GM10847 (cell line): ENCODE measurements around the gene ROPN1B.
"Not testable (repeated sequence)": the region's sequence is repeated elsewhere in the genome, so short reads cannot be mapped to it uniquely, and the experiment has no call there.

ENCODE experiments used
- POLR2A ChIP-seq: IDR thresholded peaks from 2 replicates; pipeline ENCODE4 v1.6.1; 2011; ENCODE audit not compliant: insufficient read length; ENCODE audit errors: extremely low read depth

ROPN1B gene

GRCh38 chr3:125968701-125969592 lies at the start of gene ROPN1B:
Gene ROPN1B (plus strand): TSS chr3:125969178. CDS start chr3:125972055, 2,877 bp downstream.
- not testable (repeated sequence) for TF ChIP-seq POLR2A

DNA sequence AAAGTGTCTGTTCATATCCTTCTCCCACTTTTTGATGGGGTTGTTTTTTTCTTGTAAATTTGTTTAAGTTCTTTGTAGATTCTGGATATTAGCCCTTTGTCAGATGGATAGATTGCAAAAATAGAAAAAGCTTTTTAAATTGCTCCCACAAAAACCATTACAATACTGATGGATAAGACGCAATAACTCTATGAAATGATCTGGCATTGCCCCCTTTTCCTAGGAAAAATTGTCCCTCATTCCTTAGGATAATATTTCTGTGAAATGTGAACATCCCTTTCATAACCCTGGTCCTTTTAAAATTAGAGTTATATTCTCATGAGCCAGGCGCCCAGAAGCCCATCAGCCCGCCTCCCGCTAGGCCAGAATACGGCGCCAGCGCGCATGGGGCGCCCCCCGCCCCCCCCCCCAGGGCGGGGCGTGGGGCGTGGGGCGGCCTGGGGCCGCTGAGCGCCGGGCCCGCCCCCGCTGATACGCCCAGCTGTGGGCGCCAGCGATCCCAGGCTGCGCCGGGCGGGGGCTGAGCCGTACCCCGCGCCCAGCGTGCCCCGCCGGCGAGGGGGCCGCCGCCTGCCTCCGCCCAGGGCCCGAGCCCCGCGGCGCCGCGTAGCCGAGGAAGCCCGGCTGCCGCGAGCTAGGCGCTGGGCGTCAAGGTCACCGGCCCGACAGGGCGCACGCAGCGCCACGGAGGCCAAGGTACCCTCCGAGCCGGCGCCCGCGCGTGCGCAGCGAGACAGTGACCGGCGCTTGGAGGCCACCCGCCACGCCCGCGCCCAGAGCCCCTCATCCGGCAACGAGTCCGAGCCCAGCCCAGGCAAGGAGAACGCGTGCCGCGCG lies 11.1 kb upstream of the ROPN1B start:
- no peak for TF ChIP-seq POLR2A

GRCh38 chr3:125958511-125959316 lies 10.3 kb upstream of the ROPN1B start:
- no peak for TF ChIP-seq POLR2A

- TF ChIP-seq POLR2A: no peak
Measured at GRCh38 chr3:125959317-125960065, 9.5 kb upstream of the ROPN1B start.

- TF ChIP-seq POLR2A: no peak
Measured at GRCh38 chr3:125960066-125960424, 8.9 kb upstream of the ROPN1B start.

DNA sequence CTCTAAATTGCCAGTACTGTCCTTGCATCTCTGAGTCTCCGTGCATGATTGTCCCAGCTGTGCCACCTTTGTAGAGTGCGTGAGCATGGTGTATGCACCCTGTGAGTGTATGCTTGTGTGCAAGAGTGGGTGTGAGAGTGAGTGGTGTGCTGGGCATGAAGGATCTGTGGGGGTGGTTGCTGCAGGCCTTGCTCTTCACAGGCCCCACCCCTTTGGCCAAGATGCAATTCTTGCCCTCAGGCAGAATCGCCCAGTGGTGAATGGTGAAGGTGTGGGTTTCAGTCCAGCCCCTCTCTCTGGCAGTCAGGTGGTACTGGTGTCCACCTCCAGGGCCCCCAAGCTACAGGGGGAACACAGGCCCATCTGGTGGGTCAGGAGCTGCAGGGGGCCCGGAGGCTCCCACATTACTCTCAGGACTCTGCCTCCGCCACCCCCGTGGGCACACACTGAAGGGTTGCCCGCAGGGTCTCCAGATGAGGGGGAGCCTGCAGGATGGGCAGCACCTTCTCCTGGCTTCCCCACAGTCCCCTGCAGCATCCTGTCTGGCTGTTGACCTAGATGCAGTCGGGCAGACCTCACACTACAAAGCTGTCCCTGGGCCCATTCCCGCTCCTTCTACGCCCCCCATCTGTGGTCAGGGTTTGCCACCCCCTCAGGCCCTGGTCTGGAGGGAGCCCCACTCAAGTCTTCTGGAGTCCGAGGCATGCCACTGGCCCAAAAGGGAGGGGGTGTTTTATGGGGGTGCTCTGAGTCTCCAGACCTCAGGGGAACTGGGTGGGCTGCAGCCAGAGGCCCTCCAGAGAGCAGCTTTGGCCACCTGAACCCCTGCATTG lies 8.3 kb upstream of the ROPN1B start:
- no peak for TF ChIP-seq POLR2A

DNA sequence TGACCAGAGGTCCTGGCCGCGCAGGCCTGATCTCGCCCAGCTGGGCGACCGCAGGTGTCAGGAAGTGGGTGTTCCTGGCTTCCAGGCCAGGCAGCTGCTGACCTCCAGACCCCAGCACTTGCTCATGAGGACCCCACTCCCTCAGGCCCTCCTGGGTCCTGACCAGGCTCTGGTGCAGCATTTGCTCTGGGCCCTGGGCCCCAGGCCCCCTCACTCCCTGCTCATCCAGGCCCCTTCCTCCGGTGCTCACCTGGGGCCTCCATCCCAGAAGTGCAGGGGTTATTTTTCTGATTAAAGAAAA lies 7.7 kb upstream of the ROPN1B start:
- no peak for TF ChIP-seq POLR2A

GRCh38 chr3:125965505-125965904 lies 3.5 kb upstream of the ROPN1B start:
- TF ChIP-seq POLR2A: no peak

DNA sequence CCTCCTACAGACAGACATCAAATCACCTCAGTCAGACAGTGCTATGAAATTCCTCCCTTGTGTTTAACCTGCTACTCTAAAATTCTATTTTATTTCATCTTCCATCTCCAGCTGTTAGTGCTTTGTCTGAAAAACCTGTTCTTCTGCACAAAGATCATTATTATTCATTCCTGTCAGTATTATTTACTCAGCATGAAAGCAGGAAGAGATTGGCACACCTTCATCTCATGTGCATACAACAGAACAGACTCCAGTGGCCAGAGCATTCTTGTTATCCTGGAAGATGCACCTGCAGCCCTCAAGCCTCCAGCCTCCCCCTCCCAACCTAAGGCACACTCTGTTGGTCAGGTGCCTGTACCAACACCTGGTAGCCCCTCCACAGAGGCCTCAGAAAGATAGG lies 1.8 kb upstream of the ROPN1B start:
- no peak for TF ChIP-seq POLR2A

DNA sequence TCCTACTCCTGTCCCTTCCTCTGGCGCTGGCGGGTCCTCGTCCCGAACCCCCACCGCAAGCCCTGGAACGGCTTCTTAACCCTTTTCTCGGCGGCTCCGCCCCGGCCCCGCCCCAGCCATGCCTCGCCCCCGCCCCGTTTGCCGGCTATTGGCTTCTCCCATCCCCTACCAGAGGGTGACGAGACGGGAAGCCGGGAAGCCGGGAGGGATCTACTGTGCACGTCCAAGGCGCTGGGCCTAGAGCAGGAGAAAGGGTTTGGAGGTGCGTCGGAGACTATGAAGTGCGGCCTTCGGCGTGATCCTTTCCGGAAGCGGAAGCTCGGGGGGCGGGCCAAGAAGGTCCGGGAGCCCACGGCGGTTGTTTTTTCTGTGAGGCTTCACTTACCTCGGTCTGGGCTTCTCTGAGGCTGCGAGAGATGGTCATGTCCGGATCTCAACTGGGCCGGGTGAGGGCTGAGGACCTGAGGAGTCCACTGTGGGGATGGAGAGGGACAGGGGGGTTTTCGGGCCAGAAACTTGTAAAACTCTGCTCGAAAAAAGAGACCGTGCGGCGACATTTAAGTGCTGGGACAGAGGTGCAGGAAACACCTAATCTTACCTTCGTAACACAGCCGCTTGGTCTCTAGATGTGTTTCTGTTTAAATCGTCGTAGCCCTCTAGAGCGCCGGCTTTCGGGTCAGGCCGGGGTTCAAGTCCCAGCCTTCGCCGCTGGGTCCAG lies 21.4 kb downstream of the ROPN1B start:
- peak; percentile 26 for TF ChIP-seq POLR2A

GRCh38 chr3:126002189-126002588 lies 33.2 kb downstream of the ROPN1B start:
- TF ChIP-seq POLR2A: no peak

DNA sequence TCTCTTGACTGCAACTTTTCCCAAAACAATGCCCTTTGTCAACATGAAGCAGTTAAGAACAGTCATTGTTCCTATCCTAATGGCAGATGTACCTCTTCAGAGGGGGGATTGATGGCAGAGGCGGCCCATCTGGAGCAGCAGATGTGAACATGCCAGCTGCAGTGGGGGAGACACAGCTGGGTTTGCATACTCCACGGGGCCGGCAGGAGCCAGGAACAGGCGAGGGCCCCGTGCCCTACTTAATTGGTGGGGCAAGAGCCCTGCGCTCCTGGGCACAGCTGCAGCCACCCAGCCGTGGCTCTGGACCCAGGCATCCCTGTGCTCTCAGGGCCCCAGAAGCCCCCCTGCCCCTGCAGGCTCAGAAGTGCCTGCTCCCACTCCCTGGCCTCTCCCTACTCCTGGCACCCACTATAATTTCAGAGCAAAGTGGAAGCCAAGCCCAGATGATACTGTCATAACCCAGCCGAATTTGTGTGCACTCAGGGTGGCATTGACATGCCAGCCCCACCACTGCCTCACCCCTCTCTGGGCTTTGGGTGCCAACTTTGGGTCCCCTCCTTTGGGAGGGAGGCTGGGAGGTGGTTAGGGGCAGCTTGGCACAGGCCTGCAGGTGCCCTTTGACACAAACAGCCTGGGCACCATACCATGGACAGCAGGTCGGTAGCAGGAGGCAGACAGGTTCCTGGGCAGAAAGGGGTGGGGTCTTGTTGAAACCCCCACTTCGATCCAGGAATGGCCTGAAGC lies 34.6 kb downstream of the ROPN1B start:
- TF ChIP-seq POLR2A: no peak

DNA sequence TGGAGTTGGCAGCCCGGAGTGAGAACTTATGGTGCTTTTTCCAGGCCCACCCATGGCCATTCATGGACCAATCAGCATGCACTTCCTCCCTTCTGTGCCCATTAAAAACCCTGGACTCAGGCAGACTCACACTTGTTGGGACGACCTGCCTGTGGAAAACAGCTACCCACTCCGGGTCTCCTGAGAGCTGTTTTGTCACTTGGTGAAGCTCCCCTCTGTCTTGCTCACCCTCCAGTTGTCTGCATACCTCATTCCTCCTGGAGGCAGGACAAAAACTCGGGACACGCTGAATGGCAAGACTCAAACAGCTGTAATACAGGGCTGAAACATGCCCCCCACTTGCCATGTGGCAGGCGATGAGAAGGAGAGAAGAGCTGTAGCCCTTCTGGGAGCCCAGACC lies 35.2 kb downstream of the ROPN1B start:
- TF ChIP-seq POLR2A: no peak

DNA sequence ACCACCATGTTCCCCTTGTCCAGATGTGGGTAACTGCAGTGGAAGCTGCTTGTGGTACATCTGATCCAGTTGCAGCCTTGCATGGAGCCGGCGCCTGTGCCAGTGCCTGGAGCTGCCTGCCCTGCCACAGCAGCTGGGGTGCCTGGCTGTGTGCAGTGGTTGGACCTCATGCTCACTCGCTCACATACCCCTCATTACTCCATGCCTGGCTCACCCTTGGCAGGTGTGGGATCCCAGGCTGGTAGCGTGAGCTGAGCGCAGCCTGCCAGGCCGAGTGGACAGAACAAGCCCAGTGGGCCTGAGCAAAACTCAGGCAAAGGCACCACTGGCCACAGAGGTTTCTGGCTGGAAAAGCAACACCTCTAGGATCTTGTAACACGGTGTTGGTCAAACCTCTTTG lies 35.7 kb downstream of the ROPN1B start:
- TF ChIP-seq POLR2A: no peak
